GM20431 (cell line): ENCODE data around the gene P3H2.

Source experiments
- in situ Hi-C: fragments of 300-500 bp; cut with MseI, MboI; formaldehyde crosslinking; loops from one replicate; pipeline ENCODE4 v1.15.0; 2020; ENCODE audit warnings: low sequenced_read_pairs; ENCODE audit not compliant: unreplicated experiment

Gene P3H2

DNA sequence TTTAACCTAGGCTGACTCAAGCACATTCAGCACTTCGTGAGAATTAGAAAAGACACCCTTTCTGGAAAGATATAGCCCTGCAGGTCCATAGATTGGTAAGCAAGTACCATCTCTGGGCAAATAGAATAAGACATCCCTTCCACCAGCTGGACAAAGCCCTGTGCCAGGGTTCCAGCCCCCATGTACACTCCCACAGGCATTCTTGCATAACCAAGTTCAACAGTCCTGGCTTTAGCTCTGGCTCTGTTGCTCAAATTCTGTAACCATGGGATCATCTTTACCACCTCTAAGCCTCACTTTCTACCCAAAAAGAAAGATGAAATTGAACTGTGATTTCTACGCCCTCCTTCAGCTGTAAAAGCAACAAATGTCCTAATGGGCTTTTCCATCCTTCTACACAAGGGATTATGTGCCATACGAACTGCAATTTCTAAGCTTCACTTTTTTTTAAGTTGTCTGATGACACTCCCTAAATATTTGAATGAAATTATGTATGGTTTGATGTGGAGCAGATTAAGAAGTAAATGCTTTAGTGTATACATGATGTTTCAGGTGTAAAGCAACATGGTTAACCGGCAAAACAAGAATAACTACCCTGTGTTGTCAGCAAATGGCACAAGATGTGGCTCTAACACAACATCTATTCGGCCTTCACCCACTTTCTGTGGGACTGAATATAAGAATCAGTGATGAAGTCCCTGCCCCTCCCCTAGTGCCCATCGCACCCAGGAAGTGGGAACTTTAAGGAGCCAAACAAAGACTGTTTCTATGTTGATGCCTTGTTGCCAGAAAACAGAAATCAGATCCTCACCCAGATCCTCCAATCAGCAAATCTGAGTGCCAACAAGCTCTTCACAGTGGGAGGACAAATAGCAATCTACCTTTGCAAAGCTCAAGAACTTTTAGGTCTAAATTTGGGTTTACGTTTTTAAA lies 165.7 kb downstream of the P3H2 start:
- in situ Hi-C loops: loop anchor here (10.0 to 25.0 kb wide), 3 partner anchors 257 to 680 kb away; no protein-coding TSS in a partner anchor

DNA sequence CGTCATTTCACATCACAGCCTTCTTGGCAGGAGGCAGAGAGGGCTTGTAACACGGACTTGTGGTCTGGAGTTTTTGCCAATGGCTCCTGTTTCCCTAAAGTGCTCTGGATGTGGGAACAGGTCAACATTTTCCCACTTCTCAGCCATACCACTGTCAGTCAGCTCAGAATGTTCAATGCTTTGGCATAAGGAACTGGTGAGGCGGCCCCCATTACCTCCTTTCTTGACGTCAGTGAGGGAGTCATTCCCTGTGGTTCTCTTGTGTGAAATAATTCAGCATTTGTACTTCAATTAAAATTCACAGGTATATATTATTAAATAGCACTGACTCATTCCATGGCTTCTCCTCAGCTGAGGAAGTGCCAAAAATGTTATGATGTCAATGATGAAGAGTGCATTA lies 167.1 kb downstream of the P3H2 start:
- in situ Hi-C loops: loop anchor here (10.0 to 25.0 kb wide), 3 partner anchors 259 to 679 kb away; no protein-coding TSS in a partner anchor

DNA sequence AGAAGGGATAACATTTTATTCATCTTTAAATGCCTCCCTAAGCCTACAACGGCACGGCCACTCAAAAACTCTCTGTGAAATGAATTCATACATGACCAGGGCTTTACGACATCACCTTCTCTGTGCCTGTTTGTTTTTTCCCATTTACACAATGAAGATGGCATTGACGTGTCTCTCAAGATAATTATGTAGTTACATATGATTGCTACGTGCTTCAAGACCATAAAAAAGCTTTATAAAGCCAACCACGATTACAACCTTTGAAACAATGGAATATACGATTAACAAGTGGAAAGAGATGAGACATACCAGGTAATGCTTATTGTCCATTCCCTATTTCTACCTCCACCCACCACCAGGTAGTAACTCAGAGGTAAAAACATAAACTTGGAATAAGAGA lies 168.4 kb downstream of the P3H2 start:
- in situ Hi-C loops: loop anchor here (10.0 to 25.0 kb wide), 3 partner anchors 260 to 677 kb away; no protein-coding TSS in a partner anchor

DNA sequence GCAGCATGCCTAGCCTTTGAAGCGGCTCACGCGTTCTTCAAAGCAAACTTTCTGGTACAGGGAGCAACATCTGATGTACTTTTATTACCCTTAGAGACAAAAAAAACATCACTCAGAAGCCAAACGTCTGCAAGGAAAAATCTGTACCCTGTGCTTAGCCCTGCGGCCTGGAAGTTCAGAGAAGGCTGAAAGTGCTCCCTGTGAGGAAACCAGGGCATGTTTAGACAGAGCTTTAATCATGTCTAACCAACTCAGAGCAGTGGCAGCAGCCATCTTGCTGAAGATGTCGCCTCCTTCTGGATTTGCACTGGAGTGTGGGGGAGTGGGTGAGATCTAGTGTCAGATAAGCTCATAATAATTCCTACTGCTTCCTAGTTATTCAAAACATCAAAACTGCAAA lies 170.4 kb downstream of the P3H2 start:
- in situ Hi-C loops: loop anchor here (10.0 to 25.0 kb wide), 3 partner anchors 262 to 675 kb away; no protein-coding TSS in a partner anchor

DNA sequence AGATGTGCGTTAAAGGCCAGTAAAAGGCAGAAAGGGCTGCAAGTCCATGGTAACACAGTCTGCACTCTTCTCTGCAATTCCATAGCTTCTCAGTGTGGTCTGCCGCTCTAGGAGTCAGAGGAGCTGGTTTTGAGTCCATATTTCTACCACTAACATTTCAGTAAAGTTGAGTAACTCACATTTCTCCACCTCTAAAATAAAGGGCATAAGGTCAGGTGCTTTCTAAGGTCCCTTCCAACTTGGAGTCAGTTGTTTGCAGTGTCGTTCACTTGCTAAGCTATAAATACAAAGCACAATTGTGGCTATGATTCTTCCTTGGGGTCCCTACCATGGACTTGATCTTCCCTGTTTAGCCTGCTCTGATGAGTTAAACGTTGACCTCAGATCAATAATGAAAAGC lies 171.1 kb downstream of the P3H2 start:
- in situ Hi-C loops: no loop called here

DNA sequence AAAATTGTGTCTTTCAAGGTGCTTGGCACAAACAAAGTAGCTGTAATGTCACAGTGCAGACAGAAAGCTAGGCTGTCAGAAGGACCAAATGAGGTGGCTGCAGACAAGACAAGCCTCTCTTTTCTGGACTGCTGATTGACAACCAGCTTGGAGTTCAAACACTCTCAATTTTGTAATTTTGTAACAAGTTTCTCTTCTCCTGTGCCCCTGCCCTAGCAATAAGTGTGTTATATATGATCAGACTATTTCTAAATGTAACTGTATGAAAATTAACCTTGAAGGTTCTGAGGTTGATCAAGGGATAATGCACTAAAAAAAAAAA lies 172.0 kb downstream of the P3H2 start:
- in situ Hi-C loops: no loop called here

- in situ Hi-C loops: no loop called here
These were observed 172.6 kb downstream of the P3H2 start for GRCh38 chr3:189947948-189948723.

- in situ Hi-C loops: no loop called here
These were observed 173.6 kb downstream of the P3H2 start for GRCh38 chr3:189947068-189947467.

GRCh38 chr3:189945935-189946709 lies 174.6 kb downstream of the P3H2 start:
- in situ Hi-C loops: no loop called here

DNA sequence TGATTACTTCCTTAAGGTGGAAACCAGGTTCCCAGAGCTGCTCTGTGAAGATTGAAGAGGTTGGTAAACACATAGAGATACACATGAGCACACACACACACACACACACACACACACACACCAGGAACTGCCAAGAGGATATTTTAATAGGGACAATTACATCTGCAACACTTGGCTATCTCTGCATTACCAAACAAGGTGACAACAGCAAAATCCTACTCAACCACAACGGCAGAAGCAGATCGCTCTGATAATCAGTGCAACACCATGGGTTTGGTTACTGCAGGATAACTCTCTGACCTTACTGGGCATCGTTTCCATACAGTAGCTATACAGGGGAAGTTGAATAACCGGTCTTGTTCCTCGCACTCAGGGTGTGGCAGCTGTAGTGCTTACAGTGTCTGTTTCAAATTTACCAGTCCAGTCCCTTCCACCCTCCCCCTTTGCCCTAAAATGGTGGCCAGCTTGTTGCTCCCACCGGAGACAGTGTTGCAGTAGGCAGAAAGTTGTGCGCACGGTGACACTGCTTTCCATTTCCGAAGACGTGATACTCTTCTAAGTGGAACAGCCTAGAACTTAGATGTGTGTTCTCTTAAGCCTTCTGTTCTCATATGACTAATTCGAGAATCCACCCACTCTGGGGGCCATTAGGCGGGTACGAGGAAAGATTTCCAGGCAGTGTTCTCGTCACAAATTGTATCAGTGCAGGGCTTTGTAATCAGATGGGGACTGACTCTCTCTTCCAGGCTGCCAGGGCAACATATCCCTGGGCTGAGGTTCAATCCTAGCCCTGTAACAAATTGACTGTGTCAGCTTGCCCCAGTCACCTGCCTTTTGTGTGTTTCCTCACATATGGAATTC lies 176.2 kb downstream of the P3H2 start:
- in situ Hi-C loops: no loop called here

GRCh38 chr3:189942948-189943347 lies 177.7 kb downstream of the P3H2 start:
- in situ Hi-C loops: no loop called here

- in situ Hi-C loops: no loop called here
These were observed 179.0 kb downstream of the P3H2 start for GRCh38 chr3:189941679-189942078.

GRCh38 chr3:189941125-189941524 lies 179.6 kb downstream of the P3H2 start:
- in situ Hi-C loops: no loop called here

DNA sequence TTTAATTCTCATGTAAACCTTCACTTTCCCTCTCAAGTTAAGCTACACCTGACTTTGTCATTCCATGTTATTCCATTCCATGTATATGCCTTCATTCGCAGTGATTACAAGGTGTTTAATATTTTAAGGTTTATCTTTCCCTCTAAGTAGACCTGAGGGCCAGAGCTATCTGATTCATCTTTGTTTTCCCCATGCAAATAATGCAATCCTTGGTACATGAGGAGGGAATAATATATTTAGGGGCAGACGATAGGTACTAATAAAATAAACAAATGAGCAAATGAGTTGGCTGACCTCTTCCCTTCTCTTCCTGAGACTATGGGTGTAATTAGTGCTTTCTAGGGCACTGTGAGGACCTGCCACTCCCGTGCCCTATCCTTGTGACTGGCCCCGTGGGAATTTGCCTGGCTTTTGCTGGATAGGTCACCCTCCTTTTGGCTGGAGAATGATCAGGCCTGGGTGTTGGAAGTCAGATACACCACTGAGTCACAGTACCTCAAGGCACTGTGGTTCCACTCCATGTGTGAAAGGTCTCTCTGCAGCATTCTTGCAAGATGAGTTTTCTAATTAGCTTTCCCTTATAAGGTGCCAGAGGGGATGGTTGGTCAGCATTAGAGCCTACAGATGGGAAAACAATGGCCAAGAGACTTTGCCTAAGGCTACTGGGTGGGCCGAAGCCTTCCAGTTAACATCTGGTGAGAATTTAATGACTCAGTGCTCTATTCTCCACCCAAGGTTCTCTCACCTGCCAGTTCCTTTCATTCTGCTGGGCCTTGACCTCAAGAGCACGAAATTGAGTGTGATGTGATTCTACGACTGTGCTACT lies 183.2 kb downstream of the P3H2 start:
- in situ Hi-C loops: no loop called here

DNA sequence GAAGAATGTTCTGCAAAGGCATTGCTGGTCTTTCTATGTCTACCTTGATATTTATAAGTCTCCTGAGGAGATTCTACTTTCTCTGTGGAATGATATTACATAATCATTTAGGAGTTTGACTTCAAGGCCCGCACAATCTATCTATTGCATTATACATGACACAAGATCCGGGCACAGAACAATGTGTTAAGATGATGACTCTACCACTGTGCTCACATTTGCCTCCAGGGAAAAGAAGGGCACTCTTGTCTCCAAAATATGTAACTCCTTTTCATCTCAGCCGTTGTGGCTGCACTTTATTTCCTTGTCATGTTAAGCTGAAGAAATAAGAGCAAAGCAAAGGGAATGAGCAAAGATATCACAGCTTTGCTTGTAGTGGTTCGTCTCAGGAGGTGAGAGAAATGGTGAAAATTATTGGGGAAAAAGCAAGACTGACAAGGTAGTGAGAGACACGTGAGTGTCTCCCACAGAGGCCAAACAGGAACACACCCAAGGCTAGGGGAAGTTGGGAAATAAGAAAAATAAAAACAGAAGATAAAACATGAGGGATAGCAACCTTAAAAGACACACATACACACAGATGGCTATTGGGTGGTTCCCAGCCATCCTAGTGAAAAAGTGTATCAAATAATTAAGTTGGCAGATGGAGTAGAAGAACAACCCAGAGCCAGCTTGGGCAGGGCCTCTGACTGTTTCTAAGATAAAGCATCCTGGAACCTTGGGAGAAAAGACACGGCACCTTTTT lies 184.3 kb downstream of the P3H2 start:
- in situ Hi-C loops: no loop called here

GRCh38 chr3:189927975-189928895 lies 192.5 kb downstream of the P3H2 start:
- in situ Hi-C loops: no loop called here

- in situ Hi-C loops: no loop called here
These were observed 198.9 kb downstream of the P3H2 start for GRCh38 chr3:189921770-189922169.
